ENCODE data around the gene GJA1.

DNA sequence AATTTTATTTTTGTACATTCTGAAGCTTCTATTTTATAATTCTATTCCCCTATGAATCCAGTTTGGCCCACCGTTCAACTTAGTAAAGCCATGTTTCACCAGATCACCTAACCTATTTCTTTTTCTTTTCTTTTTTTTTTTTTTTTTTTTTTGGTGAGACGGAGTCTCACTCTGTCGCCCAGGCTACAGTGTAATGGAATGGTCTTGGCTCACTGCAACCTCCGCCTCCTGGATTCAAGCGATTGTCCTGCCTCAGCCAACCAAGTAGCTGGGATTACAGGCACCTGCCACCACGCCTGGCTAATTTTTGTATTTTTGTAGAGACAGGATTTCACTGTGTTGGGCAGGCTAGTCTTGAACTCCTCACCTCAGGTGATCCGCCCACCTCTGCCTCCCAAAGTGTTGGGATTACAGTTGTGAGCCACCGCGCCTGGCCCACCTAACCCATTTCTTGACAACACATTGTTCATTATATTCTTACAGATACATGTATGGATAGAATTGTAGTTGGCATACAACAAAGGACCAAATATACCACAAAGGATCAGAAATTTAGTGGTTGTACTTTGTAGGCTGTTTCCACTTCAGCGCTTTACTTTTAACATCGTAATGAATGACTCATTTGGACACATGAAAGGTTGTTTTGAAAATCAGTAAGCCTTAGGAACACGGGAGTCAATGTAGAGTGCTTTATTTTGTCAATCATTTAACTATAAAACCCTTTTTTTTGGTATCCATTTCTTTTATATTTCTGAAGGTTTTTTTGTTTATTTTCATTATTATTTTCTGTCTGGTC, 63.2 kb downstream of the GJA1 start:
- TF ChIP-seq, protein P1, sequence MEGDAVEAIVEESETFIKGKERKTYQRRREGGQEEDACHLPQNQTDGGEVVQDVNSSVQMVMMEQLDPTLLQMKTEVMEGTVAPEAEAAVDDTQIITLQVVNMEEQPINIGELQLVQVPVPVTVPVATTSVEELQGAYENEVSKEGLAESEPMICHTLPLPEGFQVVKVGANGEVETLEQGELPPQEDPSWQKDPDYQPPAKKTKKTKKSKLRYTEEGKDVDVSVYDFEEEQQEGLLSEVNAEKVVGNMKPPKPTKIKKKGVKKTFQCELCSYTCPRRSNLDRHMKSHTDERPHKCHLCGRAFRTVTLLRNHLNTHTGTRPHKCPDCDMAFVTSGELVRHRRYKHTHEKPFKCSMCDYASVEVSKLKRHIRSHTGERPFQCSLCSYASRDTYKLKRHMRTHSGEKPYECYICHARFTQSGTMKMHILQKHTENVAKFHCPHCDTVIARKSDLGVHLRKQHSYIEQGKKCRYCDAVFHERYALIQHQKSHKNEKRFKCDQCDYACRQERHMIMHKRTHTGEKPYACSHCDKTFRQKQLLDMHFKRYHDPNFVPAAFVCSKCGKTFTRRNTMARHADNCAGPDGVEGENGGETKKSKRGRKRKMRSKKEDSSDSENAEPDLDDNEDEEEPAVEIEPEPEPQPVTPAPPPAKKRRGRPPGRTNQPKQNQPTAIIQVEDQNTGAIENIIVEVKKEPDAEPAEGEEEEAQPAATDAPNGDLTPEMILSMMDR (optimal IDR thresholded peaks at IDR 0.05 in 1 of 3, IDR thresholded peaks at IDR 0.05 in 1 of 3, conservative IDR thresholded peaks at IDR 0.05 in 1 of 3; ENCODE audit: extremely low read depth in 1 of 3, insufficient read depth in 2 of 3, low read length in 3 of 3): no peak
- no peak for TF ChIP-seq EZH2 (IDR thresholded peaks at IDR 0.05; ENCODE audit: low read length)

All from keratinocyte (primary cell).